NCI-H345 treated with DMSO at 0.1 percent for 48 hours (cell line): ENCODE data around the gene GMFB.
A peak's percentile ranks its signal among the peaks of the same experiment; 100 is the strongest.
"Not testable (repeated sequence)": the region's sequence is repeated elsewhere in the genome, so short reads cannot be mapped to it uniquely, and the experiment has no call there.

Experiments
- DNase-seq: peaks from one replicate; lab custom pipeline; 2025; ENCODE audit not compliant: unreplicated experiment; lab: John Stamatoyannopoulos, UW

Gene GMFB

DNA sequence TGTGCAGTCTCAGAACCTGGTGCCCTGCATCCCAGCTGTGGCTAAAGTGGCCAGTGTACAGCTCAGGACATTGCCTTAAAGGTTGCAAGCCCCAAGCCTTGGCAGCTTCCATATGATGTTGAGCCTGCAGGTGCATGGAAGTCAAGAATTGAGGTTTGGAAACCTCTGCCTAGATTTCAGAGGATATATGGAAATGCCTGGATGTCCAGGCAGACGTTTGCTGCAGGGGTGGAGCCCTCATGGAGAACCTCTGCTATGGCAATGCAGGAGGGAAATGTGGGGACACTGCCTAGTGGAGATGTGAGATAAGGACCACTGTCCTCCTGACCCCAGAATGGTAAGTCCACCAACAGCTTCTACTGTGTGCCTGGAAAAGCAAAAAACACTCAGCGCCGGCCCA, 29.7 kb downstream of the GMFB start:
- no peak for DNase-seq

DNA sequence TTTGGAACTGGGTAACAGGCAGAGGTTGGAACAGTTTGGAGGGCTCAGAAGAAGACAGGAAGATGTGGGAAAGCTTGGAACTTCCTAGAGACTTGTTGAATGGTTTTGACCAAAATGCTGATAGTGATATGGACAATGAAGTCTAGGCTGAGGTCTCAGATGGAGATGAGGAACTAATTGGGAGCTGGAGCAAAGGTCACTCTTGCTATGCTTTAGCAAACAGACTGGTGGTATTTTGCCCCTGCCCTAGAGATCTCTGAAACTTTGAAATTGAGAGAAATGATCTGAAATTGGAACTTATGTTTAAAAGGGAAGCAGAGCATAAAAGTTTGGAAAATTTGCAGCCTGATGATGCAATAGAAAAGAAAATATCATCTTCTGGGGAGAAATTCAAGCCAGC, 30.2 kb downstream of the GMFB start:
- DNase-seq: not testable (repeated sequence)

DNA sequence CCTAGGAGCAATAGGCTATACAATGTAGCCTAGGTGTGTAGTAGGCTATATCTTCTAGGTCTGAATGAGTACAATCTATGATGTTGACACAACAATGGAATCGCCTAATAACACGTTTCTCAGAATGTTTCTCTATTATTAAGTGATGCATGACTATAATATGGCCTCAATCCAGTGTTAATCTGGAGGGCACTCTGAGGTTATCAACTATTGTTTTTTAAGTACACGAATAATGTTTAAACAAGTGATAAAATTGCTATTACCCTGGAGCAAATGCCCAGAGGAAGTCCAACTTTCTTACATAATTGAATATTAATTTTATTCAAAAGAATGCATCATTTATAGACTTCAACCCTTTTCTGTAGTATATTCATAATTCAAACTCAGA, 31.2 kb downstream of the GMFB start:
- no peak for DNase-seq

DNA sequence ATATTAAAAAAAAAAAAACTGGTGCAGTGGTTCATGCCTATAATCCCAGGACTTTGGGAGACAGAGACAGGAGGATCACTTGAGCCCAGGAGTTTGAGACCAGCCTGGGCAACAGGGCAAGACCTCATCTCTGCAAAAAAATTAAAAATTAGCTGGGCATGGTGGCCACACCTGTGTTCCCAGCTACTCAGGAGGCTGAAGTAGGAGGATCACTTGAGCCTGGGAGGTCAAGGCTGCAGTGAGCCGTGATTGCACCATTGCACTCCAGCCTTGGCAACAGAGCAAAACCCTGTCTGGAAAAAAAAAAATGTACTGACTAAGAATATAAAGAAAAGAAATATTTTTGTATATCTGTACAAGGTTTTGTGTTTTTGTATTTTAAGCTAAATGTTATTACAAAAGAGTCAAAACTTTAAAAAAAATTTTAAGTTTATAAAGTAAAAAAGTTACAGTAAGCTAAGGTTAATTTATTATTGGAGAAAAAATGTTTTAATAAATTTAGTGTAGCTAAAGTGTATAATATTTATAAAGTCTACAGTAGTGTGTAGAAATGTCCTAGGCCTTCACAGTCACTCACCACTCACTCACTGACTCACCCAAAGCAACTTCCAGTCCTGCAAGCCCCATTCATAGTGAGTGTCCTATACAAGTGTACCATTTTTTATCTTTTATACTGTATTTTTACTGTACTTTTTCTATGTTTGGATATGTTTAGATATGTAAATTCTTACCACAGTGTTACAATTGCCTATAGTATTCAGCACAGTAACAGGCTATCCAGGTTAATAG, 31.8 kb downstream of the GMFB start:
- DNase-seq: not testable (repeated sequence)

DNA sequence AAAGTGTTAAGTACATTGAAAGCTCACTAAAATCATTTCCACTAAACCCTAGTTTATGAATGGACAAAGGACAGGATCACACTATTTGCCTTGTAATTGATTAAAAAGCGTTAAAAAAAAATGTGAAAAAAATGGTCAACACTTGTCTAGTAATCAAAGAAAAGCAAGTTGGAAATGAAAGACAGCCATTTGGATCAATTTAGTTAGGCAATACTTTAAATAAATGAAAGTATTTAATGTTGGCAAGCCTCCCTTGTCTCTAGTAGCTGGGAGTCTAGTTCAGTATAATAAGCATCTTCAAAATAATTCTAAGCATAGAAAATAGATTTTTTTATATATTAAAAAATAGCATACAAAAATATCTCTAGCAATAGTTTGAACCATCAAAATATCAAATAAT, 33.4 kb downstream of the GMFB start:
- no peak for DNase-seq

DNA sequence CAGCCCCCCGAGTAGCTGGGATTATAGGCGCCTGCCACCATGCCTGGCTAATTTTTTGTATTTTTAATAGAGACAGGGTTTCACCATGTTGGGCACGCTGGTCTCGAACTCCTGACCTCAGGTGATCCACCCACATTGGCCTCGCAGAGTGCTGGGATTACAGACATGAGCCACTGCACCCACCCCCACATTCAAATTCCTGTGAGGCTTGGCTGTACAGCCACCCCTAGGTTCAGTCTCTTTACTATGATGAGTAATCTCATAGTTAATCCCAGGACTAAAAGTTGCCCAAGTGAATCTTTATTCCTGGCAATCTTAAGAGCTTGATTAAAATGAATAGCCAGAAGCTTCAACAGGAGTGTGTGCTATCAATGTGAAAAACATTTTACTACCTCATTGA, 34.8 kb downstream of the GMFB start:
- DNase-seq: not testable (repeated sequence)

DNA sequence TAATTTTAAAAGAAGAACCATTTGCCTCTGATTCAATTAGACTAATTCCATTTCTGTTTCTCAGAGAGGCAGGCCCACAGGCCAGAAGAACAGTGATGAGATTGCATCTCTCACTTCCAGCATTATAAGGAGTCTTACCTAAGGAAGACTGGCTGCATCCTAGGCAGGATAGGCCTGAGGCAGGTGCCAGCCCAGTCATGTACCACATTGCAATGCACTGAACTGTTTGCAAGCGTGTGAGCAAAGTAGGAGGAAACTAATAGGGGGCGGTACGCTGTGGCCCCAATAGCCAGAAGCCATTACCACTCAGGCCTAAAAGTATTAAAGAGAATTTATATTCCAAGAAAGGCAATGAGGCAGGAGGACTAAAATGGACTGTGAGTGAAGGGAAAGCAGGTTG, 35.5 kb downstream of the GMFB start:
- DNase-seq: no peak

DNA sequence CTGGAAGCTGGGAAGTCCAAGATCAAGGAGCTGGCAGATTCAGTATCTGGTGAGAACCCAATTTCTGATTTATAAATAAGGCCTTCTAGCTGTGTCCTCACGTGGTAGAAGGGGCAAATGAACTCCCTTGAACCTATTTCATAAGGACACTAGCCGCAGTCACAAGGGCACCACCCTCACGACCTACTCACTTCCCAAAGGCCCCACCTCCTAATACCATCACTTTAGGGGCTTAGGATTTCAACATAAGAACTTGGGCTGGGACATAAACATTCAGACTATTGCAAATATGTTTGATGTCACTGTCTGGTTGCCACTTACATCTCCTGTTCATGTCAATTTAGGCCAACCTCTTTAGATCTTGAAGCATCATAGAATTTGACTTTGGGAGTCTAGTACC, 36.8 kb downstream of the GMFB start:
- no peak for DNase-seq

DNA sequence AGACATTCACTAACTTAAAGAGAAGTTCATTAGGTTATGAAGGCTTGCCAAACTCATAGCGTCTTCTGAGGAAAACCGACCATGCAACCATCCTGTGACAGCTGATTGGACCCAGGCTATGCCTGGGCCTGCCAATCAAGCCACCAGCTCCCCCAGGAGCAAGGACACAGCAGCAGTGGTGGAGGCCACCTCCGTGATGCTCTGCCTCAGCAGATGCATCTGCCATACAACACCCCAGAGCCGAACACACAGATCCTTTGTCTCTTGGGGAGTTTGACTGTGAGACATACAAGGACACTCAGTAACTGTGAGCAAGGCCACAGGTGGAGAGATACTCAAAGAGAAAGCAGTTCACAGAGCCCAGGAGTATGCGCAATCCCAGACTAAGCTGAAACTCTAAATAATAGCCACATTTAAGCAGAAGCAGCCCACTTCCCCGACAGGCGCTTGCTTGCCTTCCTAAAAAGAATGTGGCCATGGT, 37.6 kb downstream of the GMFB start:
- DNase-seq: no peak

DNA sequence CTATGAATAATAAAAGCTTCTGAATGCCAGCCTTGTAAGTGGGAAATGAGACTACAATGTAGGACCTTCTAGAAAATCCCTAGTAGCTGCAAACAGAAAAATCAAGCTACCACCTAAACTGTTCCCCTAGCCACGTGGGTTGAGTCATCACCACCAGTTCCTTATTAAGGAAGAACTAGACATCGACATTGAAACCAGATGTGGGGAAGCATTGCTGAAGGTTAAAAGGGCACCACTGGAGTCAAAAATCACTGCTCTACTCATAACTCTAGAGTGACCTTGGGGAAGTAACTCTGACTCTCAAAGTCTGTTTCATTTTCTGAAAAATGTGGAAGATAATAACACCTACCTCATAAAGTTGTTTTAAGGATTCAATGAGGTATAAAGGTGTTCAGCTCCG, 38.2 kb downstream of the GMFB start:
- no peak for DNase-seq

DNA sequence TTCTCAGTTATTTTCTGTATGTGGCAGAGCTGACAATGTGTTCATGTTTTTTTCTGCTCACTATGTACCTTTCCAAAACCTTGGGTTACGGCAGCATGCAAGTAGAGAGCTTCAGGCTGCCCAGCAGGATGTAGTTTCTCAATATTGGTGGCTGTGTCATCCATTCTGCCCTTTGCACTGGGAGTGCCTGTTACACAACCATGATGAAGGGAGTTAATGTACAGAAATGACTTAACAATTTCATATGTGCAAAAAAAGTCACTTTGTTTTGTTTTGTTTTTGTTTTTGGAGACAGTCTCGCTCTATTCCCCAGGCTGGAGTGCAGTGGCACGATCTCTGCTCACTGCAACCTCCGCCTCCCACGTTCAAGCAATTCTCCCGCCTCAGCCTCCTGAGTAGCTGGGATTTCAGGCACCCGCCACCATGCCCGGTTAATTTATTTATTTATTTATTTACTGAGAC, 41.5 kb downstream of the GMFB start:
- DNase-seq: no peak

DNA sequence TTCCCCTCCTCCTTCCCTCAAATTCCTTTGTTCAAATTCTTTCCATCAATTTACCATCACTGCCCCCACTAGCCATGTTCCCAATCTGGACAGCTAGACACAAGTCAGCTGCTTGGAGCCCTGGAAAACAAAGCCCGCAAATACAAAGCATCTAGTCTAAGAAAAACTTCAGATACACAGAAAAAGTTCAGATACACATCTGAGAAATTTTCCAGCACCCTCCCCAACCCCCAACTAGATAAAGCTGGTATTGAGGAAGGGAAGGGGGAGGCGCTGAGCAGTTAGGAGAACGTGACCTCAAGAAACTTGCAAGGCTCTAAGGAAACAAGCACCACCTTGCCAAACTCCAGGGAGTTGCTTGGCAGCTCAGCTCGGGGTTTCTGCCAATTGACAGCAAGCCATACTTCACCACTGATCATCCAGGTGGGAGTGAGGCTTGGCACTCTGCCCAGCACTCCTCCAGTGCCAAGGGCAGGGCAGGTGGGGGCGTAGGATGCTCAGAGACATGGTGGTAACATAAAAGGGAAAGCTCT, 42.6 kb downstream of the GMFB start:
- DNase-seq: peak; percentile 88

DNA sequence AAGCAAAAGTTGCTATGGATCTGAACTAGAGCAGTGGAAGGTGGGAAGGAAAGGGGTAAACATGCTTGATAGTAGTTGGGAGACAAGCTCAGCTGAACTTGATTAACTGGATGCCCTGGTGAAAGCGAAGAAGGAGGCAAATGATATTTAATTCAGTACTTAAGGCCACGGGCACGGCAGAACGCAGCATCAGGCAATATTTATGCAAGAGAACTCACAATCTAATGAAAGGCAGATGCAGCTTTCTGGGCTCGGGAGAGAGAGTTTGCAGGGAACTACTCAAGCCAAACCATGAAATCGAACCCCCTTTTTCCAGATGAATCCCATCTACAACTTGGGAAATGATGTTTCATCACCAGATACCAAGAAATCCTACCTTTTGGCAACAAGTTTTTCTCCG, 44.1 kb downstream of the GMFB start:
- no peak for DNase-seq

DNA sequence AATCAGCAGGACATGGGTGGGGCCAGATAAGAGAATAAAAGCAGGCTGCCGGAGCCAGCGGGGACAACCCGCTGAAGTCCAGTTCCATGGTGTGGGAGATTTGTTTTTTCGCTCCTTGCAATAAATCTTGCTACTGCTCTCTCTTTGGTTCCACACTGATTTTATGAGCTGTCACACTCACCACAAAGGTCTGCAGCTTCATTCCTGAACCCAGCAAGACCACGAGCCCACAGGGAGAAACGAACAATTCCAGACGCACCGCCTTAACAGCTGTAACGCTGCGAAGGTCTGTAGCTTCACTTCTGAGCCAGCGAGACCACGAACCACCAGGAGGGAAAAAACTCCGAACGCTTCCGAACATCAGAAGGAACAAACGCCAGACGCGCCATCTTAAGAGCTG, 44.8 kb downstream of the GMFB start:
- DNase-seq: no peak

DNA sequence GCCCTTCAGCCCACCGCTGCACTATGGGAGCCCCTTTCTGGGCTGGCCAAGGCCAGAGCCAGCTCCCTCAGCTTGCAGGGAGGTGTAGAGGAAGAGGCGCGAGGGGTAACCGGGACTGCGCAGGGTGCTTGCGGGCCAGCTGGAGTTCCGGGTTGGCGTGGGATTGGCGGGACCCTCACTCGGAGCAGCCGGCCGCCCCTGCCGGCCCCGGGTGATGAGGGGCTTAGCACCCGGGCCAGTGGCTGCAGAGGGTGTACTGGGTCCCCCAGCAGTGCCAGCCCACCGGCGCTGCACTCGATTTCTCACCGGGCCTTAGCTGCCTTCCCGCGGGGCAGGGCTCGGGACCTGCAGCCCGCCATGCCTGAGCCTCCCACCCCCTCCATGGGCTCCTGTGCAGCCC, 45.8 kb downstream of the GMFB start:
- DNase-seq: not testable (repeated sequence)

DNA sequence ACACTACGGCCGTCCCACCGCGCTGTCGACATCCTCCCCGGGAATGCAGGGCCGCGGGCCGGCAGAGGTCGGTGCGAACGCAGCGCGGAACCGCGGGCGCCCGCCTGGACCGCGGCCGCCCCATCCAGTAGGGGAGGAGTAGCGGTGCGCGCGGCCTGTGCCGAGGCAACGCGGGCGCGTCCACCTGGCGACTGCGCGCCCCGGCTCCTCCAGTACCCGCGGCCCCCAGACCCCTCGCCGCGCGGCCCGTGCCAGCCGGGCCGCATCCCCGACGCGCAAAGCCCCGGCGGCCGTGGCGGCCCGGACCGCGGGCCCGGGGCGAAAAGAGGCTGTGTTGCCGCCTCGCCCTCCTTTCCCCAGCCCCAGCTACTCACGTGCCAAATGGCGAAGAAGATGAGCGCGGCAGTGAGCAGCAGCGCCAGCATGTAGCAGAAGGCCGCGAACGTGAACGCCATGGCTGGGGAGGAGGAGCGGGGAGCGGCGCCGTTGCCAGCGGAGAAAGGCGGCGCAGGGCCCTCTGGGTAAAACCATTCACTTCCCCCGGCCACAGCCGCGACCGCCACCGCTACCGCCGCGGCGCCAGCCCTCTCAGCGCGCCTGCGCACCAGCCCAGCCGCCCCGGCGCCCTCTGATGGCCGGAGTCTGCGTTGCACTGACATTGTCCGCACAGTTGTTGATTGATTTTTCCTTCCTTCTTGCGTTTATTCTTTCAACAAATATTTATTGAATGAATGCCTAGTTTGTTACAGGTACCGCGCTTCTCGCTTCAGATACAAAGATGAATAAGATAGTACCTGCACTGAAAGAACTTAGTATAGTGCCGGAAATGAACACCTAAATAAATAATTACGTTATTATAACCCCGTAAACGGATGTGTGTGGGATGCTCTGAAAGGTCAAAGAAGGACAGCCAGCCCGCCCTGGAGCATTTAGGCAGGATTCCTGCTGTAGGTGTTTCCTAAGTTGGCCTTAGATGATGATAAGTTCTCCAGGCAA, 47.6 kb downstream of the GMFB start, which contains the start of gene CNIH1:
Gene CNIH1 (minus strand): TSS at position 502 of the 996 bp plus-strand sequence. CDS start 47 bp downstream, at position 455.
- peak; percentile 79 for DNase-seq

DNA sequence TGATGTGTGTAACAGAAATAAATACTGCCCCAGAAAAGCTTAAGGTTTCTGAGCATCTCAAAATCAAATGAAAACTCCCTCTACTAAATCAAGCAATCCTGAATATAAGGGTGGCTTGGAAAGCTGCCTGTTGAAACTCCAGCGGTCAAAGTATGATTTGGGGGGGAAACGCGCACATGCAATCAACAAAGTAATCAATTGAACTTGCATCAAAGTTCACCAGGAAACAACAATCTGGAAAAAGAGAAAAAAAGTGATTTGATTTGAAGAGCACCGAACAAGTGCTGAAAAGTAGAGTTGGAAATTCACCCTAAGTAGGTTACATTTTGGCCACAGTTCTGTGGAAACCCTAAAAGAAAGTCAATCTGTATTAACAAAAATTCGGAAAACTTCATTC, 48.3 kb downstream of the GMFB start:
- no peak for DNase-seq

DNA sequence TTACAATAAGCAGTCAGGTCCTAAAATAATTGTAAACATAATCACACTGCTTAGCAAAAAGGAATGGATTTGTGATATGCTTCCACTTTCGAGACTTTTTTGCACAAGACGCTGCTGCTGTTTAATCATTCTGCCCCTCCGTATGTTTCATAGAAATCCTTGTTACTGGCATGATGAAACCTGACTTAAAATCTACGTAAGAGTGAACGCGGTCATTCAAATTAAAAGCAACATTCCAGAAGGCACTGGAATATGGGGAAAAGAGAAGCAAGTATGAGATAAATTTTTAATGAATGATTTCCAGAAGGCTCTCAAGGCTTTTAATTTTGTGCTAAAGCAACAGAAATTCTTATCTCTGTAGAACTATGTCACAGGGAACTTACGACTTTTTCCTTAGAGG, 48.7 kb downstream of the GMFB start:
- DNase-seq: no peak

DNA sequence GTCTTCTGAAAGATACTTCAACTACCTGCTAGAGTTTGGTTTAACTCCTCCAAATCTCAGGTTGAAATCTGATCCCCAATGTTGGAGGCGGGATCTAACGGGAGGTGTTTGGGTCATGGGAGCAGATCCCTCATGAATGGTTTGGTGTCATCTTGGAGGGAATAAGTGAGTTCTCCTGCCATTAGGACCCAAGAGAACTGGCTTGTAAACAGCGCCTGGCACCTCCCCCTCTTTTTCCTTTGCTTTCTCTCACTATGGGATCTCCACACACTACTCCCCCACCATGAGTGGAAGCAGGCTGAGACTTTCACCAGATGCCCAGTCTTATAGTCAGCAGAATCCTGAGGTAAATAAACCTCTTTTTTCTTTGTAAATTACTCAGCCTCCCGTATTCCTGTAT, 50.1 kb downstream of the GMFB start:
- no peak for DNase-seq

DNA sequence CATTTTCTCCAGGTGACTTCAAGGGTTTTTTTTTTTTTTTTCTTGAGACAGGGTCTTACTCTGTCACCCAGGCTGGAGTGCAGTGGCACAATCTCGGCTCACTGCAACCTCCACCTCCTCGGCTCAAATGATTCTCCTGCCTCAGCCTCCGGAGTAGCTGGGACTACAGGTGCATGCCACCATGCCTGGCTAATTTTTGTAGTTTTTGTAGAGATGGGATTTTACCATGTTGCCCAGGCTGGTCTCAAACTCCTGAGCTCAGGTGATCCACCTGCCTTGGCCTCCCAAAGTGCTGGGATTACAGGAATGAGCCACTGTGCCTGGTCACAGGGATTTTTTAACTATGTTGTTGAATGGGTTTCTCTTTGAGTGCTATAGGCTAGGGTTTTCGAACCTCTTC, 50.8 kb downstream of the GMFB start:
- not testable (repeated sequence) for DNase-seq

DNA sequence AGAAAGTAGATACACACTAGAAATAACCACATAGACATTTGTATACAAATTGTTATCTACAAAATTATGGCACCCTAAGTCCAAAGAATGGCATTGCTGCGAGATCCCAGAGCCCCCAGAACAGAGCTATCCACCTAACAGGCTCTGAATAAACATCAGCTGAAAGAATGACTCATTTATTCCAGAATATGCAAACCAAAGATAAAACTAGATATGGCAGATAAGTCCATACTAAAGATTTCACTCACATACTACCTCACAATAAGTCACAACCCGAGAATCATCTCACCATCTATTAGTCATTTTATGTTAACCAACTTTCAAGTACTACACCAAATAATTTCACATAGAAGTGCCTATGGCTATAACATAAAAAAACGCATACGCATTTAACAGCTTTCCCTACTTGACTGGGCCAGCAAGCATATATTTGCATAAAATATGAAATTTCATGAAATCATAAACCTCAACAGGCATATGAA, 53.2 kb downstream of the GMFB start:
- DNase-seq: no peak
